Keratinocyte (primary cell): ENCODE data around the gene THRB. TPM values are rescaled to one million over a fixed set of nuclear protein-coding genes. Genes with fewer than 3 reads are reported as not detected.
A peak's percentile ranks its signal among the peaks of the same experiment; 100 is the strongest.

Source experiments
- DNase-seq: peaks from one replicate; pipeline ENCODE4 v3.0.0-alpha.2; 2011; ENCODE audit warnings: low read depth, missing footprints, low spot score
- FAIRE-seq: peaks from 2 replicates; lab custom pipeline; 2011; peaks lifted over from hg19 to GRCh38; lab: Jason Lieb, UNC
- H2AFZ ChIP-seq: 2 replicates; pipeline ENCODE4 v1.6.0; 2012; ENCODE audit warnings: low read length, control low read depth, inconsistent platforms; ENCODE audit not compliant: control insufficient read depth
- H3K27ac ChIP-seq: 2 replicates; pipeline ENCODE4 v1.5.1; 2011; ENCODE audit warnings: low read length; ENCODE audit not compliant: control insufficient read depth, insufficient read depth
- H3K27me3 ChIP-seq: 3 replicates; pipeline ENCODE4 v1.6.0; 2011; ENCODE audit warnings: low read length; ENCODE audit not compliant: control insufficient read depth, insufficient read depth; ENCODE audit errors: extremely low read depth
- H3K36me3 ChIP-seq, 2 experiments: 2 replicates in 1 of 2; 3 replicates in 1 of 2; pipeline ENCODE4 v1.5.1; 2011; ENCODE audit warnings: low read length in 2 of 2, mild to moderate bottlenecking in 1 of 2; ENCODE audit not compliant: control insufficient read depth in 2 of 2, insufficient read depth in 2 of 2; ENCODE audit errors: extremely low read depth in 1 of 2
- H3K4me1 ChIP-seq: 3 replicates; pipeline ENCODE4 v1.5.1; 2011; ENCODE audit warnings: low read length; ENCODE audit not compliant: control insufficient read depth, insufficient read depth; ENCODE audit errors: extremely low read depth
- H3K4me2 ChIP-seq: 3 replicates; pipeline ENCODE4 v1.6.0; 2011; ENCODE audit warnings: low read depth, low read length; ENCODE audit not compliant: control insufficient read depth, insufficient read depth; ENCODE audit errors: extremely low read depth
- H3K4me3 ChIP-seq, 3 experiments: fragments of 200-600 bp in 1 of 3; sonication (generic) in 1 of 3; 2 replicates in 2 of 3; 3 replicates in 1 of 3; pipeline ENCODE4 v1.5.1; 2011 to 2016; ENCODE audit warnings: low read length in 3 of 3, mild to moderate bottlenecking in 3 of 3, control low read depth in 2 of 3, inconsistent platforms in 1 of 3, low read depth in 1 of 3, mixed read lengths in 1 of 3, mixed run types in 1 of 3, moderate library complexity in 1 of 3; ENCODE audit not compliant: control insufficient read depth in 2 of 3, insufficient read depth in 2 of 3; ENCODE audit errors: extremely low read depth in 1 of 3
- H3K79me2 ChIP-seq: 2 replicates; pipeline ENCODE4 v1.6.0; 2012; ENCODE audit warnings: low read length; ENCODE audit not compliant: control insufficient read depth, insufficient read depth
- H3K9ac ChIP-seq: 3 replicates; pipeline ENCODE4 v1.6.0; 2011; ENCODE audit warnings: low read length; ENCODE audit not compliant: control insufficient read depth, insufficient read depth; ENCODE audit errors: extremely low read depth
- H3K9me1 ChIP-seq: 3 replicates; pipeline ENCODE4 v1.6.0; 2011; ENCODE audit warnings: low read length; ENCODE audit not compliant: control insufficient read depth, insufficient read depth; ENCODE audit errors: extremely low read depth
- H3K9me3 ChIP-seq: 2 replicates; pipeline ENCODE4 v1.5.1; 2012; ENCODE audit warnings: low read depth, low read length; ENCODE audit not compliant: control insufficient read depth
- H4K20me1 ChIP-seq: 3 replicates; pipeline ENCODE4 v1.6.0; 2011; ENCODE audit warnings: low read length; ENCODE audit not compliant: control insufficient read depth, insufficient read depth; ENCODE audit errors: extremely low read depth
- CTCF ChIP-seq, 3 experiments: IDR thresholded peaks in 1 of 3; conservative IDR thresholded peaks in 1 of 3; optimal IDR thresholded peaks in 1 of 3; 2 replicates in 2 of 3; 3 replicates in 1 of 3; pipeline versions ENCODE3 to v1.5.1; 2011; ENCODE audit warnings: low read length in 3 of 3, mild to moderate bottlenecking in 3 of 3, moderate library complexity in 2 of 3, control low read depth in 1 of 3, inconsistent platforms in 1 of 3; ENCODE audit not compliant: insufficient read depth in 2 of 3; ENCODE audit errors: extremely low read depth in 1 of 3
- EZH2 ChIP-seq: IDR thresholded peaks from one replicate; pipeline ENCODE4 v1.6.1; 2012; ENCODE audit warnings: inconsistent platforms, mild to moderate bottlenecking, low read length, moderate library complexity
- dilution Hi-C: fragments of 300-500 bp; cut with MboI; formaldehyde crosslinking; loops from one replicate; pipeline ENCODE4 v1.7.0; 2020; ENCODE audit warnings: low sequenced_read_pairs; ENCODE audit not compliant: extremely low pct_ligation_motif_present
- polyA plus RNA-seq, 5 experiments: library from polyadenylated mRNA; depleted of rRNA in 3 of 5; stranded (reverse) in 3 of 5; stranded (forward) in 1 of 5; unstranded in 1 of 5; fragments of >200 nt; gene quantifications; 1 replicate in 1 of 5; 2 replicates in 3 of 5; 3 replicates in 1 of 5; pipeline versions ENCODE4 v1.2.1 to v1.2.3, GENCODE V29; 2011 to 2012; ENCODE audit warnings: missing spikeins in 2 of 5, low read depth in 1 of 5, low replicate concordance in 1 of 5

THRB gene
- polyA plus RNA-seq, 1 donor (not counting 4 experiments of a cell fraction or from before 2014, with no cell fraction given) = 2.6 TPM

- FAIRE-seq (peak; percentile 61), DNase-seq (no peak)
- H2AFZ ChIP-seq = no peak overlapping the region
- H3K4me2 ChIP-seq = no peak overlapping the region
- dilution Hi-C loops = no loop called here
- TF ChIP-seq EZH2 (no peak), CTCF (optimal IDR thresholded peaks at IDR 0.05 in 1 of 3, IDR thresholded peaks at IDR 0.05 in 1 of 3, conservative IDR thresholded peaks at IDR 0.05 in 1 of 3; ENCODE audit: extremely low read depth in 1 of 3, insufficient read depth in 2 of 3, low read length in 3 of 3) (no peak)
- no peaks in the 10 kb centered on the region for H3K9me1 ChIP-seq
- H3K36me3 ChIP-seq = no peaks in the 10 kb centered on the region
- H3K4me3 ChIP-seq = no peak overlapping the region
- H3K27ac ChIP-seq = no peak overlapping the region
- no peak overlapping the region for H3K9ac ChIP-seq
- H3K9me3 ChIP-seq = no peaks in the 10 kb centered on the region
- H4K20me1 ChIP-seq = no peaks in the 10 kb centered on the region
- H3K27me3 ChIP-seq = no peaks in the 10 kb centered on the region
- H3K79me2 ChIP-seq = no peaks in the 10 kb centered on the region
- no peaks in the 10 kb centered on the region for H3K4me1 ChIP-seq
Measured at GRCh38 chr3:24344784-24345439, 149.7 kb downstream of the THRB start.

DNA sequence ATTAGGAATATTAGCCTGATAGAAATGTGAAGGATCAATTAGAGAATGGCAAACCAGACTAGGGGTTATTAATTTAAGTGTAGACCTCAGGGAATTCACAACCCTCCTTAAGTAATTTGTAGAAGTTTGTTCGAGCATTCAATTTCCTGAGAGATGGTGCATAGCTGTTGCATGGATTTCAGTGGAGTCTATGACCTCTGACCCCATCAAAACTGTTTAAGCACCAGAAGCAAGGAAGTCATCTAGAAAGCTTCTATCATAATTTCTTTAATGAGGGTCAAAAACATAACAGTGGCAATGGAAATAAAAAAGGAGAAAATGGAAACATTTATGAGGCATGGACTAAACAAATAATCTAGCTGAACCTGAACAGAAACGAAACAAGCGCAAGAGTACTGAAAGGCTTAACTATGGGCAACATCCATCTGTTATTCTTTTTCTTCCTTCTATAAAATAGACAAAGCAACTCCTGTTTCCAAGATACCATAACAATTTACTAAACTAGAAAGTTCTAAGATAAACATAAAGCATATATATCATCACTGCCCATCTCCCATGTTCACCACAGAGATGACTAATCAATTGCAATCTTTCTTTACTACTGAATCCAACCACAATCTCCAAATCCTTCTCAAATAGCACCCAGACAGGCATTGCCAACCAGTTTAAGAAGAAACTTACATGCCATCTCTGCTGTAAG is 151.4 kb downstream of the THRB start:
- H3K9me3 ChIP-seq = no peaks in the 10 kb centered on the region
- no peak overlapping the region for H3K9ac ChIP-seq
- H3K4me2 ChIP-seq = no peak overlapping the region
- H3K4me3 ChIP-seq = no peak overlapping the region
- no peak overlapping the region for H3K27ac ChIP-seq
- no peaks in the 10 kb centered on the region for H3K36me3 ChIP-seq
- no peaks in the 10 kb centered on the region for H3K9me1 ChIP-seq
- no peaks in the 10 kb centered on the region for H3K27me3 ChIP-seq
- no peak overlapping the region for H2AFZ ChIP-seq
- H4K20me1 ChIP-seq = no peaks in the 10 kb centered on the region
- peak; percentile 63 for FAIRE-seq
- dilution Hi-C loops = no loop called here
- no peaks in the 10 kb centered on the region for H3K4me1 ChIP-seq
- DNase-seq = peak; percentile 25
- TF ChIP-seq EZH2 = no peak
- no peak for TF ChIP-seq CTCF (optimal IDR thresholded peaks at IDR 0.05 in 1 of 3, IDR thresholded peaks at IDR 0.05 in 1 of 3, conservative IDR thresholded peaks at IDR 0.05 in 1 of 3; ENCODE audit: extremely low read depth in 1 of 3, insufficient read depth in 2 of 3, low read length in 3 of 3)
- no peaks in the 10 kb centered on the region for H3K79me2 ChIP-seq
